MCF 10A (cell line): ENCODE measurements around the gene BCAT1. TPM values are rescaled to one million over a fixed set of nuclear protein-coding genes. Genes with fewer than 3 reads are reported as not detected.

Experiments used
- BruUV-seq: library from RNA; stranded (reverse); fragments of 400-500 nt; replicated peaks from 2 replicates; lab custom pipeline; 2021; lab: Mats Ljungman, UMichigan
- CTCF ChIA-PET: fragments of 300-600 bp; sonication (Branson Sonifier 250); formaldehyde crosslinking; extraction: SDS; loops from one replicate; lab custom pipeline; 2021; ENCODE audit warnings: antibody characterized with exemption, inconsistent platforms; lab: Yijun Ruan, JAX
- POLR2A ChIA-PET: fragments of 300-600, 350-650 bp; sonication (Branson Sonifier 250); formaldehyde crosslinking; extraction: SDS; loops from one replicate; lab custom pipeline; 2020; ENCODE audit warnings: antibody characterized with exemption, inconsistent platforms; lab: Yijun Ruan, JAX
- DNase-seq: peaks from one replicate; pipeline ENCODE4 v3.0.0-alpha.2; 2018; ENCODE audit not compliant: unreplicated experiment
- H3K27ac Mint-ChIP-seq: one replicate; pipeline ENCODE4 v1.8.0; 2022; ENCODE audit warnings: mild to moderate bottlenecking, low read depth, mixed read lengths; ENCODE audit not compliant: unreplicated experiment
- H3K27me3 Mint-ChIP-seq: one replicate; pipeline ENCODE4 v1.8.0; 2022; ENCODE audit warnings: mixed read lengths; ENCODE audit not compliant: insufficient read depth, unreplicated experiment
- H3K36me3 Mint-ChIP-seq: one replicate; pipeline ENCODE4 v1.8.0; 2022; ENCODE audit warnings: mild to moderate bottlenecking, moderate library complexity, mixed read lengths; ENCODE audit not compliant: insufficient read depth, unreplicated experiment
- H3K4me1 Mint-ChIP-seq: one replicate; pipeline ENCODE4 v1.8.0; 2022; ENCODE audit warnings: mixed read lengths; ENCODE audit not compliant: insufficient read depth, unreplicated experiment
- H3K4me3 Mint-ChIP-seq: one replicate; pipeline ENCODE4 v1.8.0; 2022; ENCODE audit warnings: mild to moderate bottlenecking, moderate library complexity, mixed read lengths; ENCODE audit not compliant: unreplicated experiment
- H3K9me3 Mint-ChIP-seq: one replicate; pipeline ENCODE4 v1.8.0; 2022; ENCODE audit warnings: mixed read lengths; ENCODE audit not compliant: unreplicated experiment
- intact Hi-C: fragments of 100-400 bp; cut with micrococcal nuclease; formaldehyde crosslinking; loops from 2 replicates; pipeline ENCODE4 v1.14.1; 2022
- total RNA-seq: library from RNA; stranded (reverse); gene quantifications from 2 replicates; pipeline ENCODE4 v1.2.3, GENCODE V29; 2022
- TF ChIP-seq, protein P1 (sequence below): fragments of 200-600 bp; IDR thresholded peaks from one replicate; pipeline ENCODE4 v1.8.0; 2022; ENCODE audit warnings: antibody characterized with exemption, mild to moderate bottlenecking; ENCODE audit not compliant: unreplicated experiment

The BCAT1 gene
- total RNA-seq, 1 experiment from 2014 or later, result 0.12 TPM

DNA sequence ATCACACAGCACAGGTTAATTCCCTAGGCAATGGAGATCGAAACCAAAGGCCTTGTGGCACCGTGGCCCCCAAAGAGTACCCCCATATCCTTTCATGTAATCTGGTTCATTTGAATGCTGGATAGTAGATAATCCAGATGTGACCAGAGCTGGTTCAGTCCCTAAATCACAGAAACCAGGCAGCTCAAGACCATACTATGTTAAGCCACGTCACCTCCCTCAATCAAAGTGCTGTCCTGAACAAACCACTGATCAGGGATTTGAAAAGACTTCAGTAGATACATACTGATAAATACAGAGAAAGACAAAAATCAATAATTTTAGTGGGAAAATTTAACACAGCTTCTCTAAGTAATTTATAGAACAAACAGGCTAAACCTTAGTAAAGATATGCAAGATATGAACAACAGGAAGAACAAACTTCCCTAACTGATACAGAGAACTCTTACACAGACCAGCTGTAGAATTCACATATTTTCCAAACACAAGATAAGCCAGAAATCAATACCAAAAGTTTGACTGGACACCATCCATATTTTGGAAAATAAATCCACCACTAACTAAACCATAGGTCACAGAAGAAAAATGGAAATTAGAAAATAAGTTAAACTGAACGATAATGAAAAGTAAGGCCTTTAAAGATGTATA, 67.1 kb downstream of the BCAT1 start:
- POLR2A ChIA-PET, result interaction anchor here (0.7 kb wide), 1 partner anchor 172 kb away, joined by 3 read pairs; no protein-coding TSS in a partner anchor
- CTCF ChIA-PET, result interaction anchor here (0.6 to 0.7 kb wide), 2 partner anchors 9 to 30 kb away, joined by 3 read pairs; no protein-coding TSS in a partner anchor
- H3K36me3 Mint-ChIP-seq, result no peaks in the 10 kb centered on the region
- no peak for DNase-seq
- BruUV-seq, result no TSS peak
- intact Hi-C loops, result no loop called here
- no peaks in the 10 kb centered on the region for H3K4me1 Mint-ChIP-seq
- H3K27ac Mint-ChIP-seq, result no peak overlapping the region
- no peaks in the 10 kb centered on the region for H3K27me3 Mint-ChIP-seq
- H3K4me3 Mint-ChIP-seq, result no peak overlapping the region
- TF ChIP-seq, protein P1, sequence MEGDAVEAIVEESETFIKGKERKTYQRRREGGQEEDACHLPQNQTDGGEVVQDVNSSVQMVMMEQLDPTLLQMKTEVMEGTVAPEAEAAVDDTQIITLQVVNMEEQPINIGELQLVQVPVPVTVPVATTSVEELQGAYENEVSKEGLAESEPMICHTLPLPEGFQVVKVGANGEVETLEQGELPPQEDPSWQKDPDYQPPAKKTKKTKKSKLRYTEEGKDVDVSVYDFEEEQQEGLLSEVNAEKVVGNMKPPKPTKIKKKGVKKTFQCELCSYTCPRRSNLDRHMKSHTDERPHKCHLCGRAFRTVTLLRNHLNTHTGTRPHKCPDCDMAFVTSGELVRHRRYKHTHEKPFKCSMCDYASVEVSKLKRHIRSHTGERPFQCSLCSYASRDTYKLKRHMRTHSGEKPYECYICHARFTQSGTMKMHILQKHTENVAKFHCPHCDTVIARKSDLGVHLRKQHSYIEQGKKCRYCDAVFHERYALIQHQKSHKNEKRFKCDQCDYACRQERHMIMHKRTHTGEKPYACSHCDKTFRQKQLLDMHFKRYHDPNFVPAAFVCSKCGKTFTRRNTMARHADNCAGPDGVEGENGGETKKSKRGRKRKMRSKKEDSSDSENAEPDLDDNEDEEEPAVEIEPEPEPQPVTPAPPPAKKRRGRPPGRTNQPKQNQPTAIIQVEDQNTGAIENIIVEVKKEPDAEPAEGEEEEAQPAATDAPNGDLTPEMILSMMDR, result no peak
- no peaks in the 10 kb centered on the region for H3K9me3 Mint-ChIP-seq

DNA sequence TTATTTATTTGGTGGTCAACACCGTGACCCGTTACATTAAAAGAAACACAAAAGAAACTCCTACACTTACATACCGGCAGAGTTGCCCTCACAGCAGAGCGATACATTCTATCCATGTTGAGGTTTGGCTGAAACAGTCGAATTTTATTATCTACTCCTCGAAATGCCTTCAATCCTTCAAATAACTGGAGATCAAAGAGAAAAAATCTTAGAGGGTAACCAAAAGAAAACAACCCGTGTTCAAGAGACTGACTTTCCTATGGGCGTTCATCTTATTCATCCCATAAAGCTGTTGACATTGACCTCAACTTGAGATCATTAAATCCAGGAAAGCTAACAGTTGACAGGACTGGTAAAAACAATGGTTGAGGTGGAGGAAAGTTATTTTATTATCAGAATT, 67.7 kb downstream of the BCAT1 start:
- Mint-ChIP-seq H3K4me1 (no peaks in the 10 kb centered on the region), H3K9me3 (no peaks in the 10 kb centered on the region), H3K27me3 (no peaks in the 10 kb centered on the region), H3K36me3 (no peaks in the 10 kb centered on the region), H3K4me3 (no peak overlapping the region), H3K27ac (no peak overlapping the region)
- TF ChIP-seq, protein P1, result no peak
- BruUV-seq, result no TSS peak
- intact Hi-C loops, result no loop called here
- POLR2A ChIA-PET, result no interaction called here
- CTCF ChIA-PET, result interaction anchor here (0.6 to 0.7 kb wide), 2 partner anchors 9 to 30 kb away, joined by 3 read pairs; no protein-coding TSS in a partner anchor
- DNase-seq, result no peak

DNA sequence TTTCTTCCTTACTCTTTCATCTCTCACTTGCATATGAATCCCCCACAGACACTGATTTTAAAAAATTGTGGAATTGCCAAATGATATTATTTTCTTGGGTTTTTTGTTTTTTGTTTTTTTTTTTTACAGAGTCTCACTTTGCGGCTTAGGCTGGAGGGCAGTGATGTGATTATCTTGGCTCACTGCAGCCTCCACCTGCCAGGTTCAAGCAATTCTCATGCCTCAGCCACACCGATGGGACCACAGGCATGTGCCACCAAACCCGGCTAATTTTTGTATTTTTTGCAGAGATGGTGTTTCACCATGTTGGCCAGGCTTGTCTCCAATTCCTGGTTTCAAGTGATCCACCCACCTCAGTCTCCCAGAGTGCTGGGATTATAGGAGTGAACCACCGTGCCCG, 68.2 kb downstream of the BCAT1 start:
- no peak for DNase-seq
- Mint-ChIP-seq H3K4me1 (no peaks in the 10 kb centered on the region), H3K27ac (no peak overlapping the region), H3K27me3 (no peaks in the 10 kb centered on the region), H3K36me3 (no peaks in the 10 kb centered on the region), H3K9me3 (no peaks in the 10 kb centered on the region), H3K4me3 (no peak overlapping the region)
- no TSS peak for BruUV-seq
- POLR2A ChIA-PET, result no interaction called here
- CTCF ChIA-PET, result interaction anchor here (0.7 kb wide), 1 partner anchor 29 kb away, joined by 3 read pairs; no protein-coding TSS in a partner anchor
- TF ChIP-seq, protein P1, result no peak
- intact Hi-C loops, result no loop called here

DNA sequence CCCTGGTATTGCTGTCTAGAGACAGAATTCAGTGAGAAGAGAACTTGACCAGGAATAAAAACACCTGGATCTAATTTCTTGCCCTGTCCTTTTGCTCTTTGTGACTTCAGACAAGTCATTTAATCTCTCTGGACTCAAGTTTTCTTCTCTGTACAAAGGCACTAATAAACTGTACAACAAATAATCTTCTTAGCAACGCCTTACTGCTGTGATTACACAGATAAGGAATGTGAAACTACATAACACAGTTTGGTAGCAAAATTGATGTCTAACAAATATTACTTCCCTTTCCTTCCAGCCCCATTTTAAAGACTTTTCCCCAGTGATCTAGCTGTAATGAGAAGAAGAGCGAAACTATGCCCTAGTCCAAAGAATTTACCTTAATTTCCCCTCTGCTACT, 69.3 kb downstream of the BCAT1 start:
- CTCF ChIA-PET, result no interaction called here
- POLR2A ChIA-PET, result no interaction called here
- TF ChIP-seq, protein P1, result no peak
- no peak for DNase-seq
- no peaks in the 10 kb centered on the region for H3K9me3 Mint-ChIP-seq
- H3K27ac Mint-ChIP-seq, result no peak overlapping the region
- intact Hi-C loops, result no loop called here
- no TSS peak for BruUV-seq
- no peaks in the 10 kb centered on the region for H3K36me3 Mint-ChIP-seq
- H3K4me3 Mint-ChIP-seq, result no peak overlapping the region
- H3K27me3 Mint-ChIP-seq, result no peaks in the 10 kb centered on the region
- no peaks in the 10 kb centered on the region for H3K4me1 Mint-ChIP-seq
